ENCODE results near the gene KCNIP1. TPM values are rescaled to one million over a fixed set of nuclear protein-coding genes. Genes with fewer than 3 reads are reported as not detected.
"Not testable (repeated sequence)": the region's sequence is repeated elsewhere in the genome, so short reads cannot be mapped to it uniquely, and the experiment has no call there.

Gene KCNIP1
- total RNA-seq, 1 donor from 2014 or later, result not detected

- no peak for ATAC-seq
These were observed 33.8 kb downstream of the KCNIP1 start for GRCh38 chr5:170537451-170538095.

- no peak for ATAC-seq
These were observed 34.3 kb downstream of the KCNIP1 start for GRCh38 chr5:170538096-170538465.

DNA sequence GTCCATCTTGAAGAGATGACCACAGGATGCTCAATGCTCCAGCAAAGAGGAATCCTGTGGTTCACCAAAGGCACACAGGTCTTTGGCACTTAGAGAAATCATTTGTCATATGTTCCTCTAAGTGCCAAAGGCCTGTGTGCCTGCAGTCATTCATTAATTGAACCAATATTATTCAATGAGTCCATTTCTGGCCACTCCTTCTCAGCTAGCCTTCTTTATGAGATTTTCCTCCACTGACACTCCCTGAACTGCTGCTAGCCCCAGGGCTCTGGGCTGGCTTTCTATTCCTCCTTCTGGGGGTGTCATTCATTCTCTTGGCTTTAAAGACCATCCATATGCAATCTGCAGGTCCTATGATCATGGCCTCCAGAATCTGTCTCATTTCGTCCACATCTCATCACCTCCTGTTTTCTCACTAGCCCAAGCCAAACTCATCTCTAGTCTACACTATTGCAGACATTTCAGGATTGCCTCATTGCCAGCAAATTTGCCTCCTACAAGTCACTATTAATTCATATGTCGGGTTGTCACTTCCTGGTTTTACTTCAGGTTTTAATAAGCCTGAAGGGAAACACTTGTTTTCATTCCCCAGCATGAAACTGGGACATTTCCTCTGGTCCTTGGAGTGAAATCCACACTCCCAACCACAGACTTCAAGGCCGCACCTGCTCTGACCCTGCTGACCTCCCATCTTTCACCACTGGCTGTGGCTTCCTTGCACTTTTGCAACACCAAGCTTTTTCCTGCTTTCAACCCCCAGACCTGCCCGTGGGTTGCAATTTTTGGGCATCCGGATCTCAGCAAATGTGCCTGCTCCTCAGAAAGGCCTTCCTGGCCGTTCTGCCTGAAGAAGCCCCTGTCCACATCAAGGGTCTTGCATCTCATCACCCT is 35.1 kb downstream of the KCNIP1 start:
- no peak for ATAC-seq

DNA sequence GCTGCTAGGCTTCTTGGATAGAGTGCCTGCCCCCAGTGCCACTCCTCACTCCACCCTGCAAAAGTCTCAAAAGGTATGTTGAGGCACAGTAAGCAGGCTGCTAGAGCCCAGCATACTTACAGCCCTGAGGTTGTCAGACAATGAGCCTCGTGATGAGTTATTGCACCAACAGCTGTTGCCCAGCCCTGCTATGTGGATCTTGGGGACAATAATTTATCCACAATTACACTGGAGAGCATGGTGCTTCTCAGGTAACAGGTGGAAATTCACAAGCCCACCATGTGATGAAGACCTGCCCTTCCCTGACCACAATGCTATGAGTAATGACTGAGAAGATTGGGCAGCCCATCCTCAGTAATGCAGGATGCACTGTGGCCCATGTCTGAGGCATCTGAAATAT is 36.5 kb downstream of the KCNIP1 start:
- ATAC-seq, result no peak

GRCh38 chr5:170541146-170541769 is 37.4 kb downstream of the KCNIP1 start:
- no peak for ATAC-seq

- no peak for ATAC-seq
These were observed 39.0 kb downstream of the KCNIP1 start for GRCh38 chr5:170542691-170543293.

GRCh38 chr5:170545313-170545712 is 41.5 kb downstream of the KCNIP1 start:
- ATAC-seq, result no peak

GRCh38 chr5:170545811-170546210 is 42.0 kb downstream of the KCNIP1 start:
- ATAC-seq, result no peak

DNA sequence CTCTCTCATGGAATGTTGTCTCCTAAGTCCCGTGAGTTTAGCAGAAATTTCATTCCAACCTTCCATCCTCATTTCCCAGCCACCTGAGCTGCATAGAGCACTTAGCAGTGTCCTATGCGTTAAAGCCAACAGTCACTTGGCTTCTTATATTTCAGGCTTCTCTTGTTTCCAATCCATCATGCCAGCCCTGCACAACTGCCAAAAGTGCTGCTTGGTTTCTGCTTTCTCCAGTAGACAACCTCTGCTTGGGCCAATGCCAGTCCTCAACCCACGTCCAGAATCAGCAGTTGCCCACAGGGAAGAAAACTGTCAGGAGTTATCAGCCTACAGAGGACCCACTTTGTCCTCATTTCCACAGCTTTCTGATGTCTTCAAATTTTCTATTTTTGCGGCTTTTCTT is 42.5 kb downstream of the KCNIP1 start:
- ATAC-seq, result no peak

DNA sequence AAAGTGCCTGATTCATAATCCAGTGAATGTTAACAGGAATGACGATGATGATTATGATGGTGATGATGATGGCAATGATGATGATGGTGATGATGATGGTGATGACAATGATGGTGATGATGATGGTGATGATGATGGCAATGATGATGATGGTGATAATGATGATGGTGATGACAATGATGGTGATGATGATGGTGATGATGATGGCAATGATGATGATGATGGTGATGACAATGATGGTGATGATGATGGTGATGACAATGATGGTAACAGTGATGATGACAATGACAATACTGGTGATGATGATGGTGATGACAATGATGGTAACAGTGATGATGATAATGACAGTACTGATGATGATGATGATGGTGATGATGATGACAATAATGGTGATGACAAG is 46.6 kb downstream of the KCNIP1 start:
- not testable (repeated sequence) for ATAC-seq

- no peak for ATAC-seq
These were observed 47.3 kb downstream of the KCNIP1 start for GRCh38 chr5:170551076-170551475.

DNA sequence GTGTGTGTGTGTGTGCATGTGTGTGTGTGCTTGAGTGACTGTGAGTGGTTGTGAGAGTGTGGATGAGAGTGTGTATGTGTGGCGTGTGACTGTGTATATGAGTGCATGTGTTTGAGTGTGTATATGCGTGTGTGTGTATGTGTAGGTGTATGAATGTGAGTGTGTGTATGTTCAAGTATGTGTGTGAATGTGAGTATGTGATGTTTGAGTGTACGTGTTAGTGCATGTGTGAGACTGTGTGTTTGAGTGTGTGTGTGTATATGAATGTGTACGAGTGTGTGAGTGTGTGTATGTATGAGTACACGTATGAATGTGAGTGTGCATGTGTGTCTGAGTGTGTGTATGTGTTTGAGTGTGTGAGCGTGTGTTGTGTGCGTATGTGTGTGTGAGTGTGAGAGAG is 47.8 kb downstream of the KCNIP1 start:
- ATAC-seq, result no peak

GRCh38 chr5:170552621-170553115 is 48.8 kb downstream of the KCNIP1 start:
- peak; percentile 35 for ATAC-seq

DNA sequence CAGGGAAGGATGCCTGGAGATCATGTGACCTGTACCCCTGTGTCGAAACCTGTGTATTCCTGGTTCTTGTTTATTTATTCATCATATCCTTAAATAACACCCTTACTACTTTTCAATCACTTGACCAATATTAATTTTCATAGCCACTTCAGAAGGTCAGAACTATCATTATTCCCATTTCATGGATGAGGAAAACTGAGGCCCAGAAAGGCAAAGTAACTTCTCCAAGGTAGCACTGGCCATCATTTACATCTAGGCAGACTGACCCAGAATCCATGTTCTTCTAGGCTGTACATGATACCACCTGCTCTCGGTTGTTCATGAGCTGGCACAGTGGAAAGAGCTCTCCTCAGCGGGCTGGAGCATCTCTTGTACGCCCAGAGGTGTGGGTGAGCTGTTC is 49.4 kb downstream of the KCNIP1 start:
- no peak for ATAC-seq

DNA sequence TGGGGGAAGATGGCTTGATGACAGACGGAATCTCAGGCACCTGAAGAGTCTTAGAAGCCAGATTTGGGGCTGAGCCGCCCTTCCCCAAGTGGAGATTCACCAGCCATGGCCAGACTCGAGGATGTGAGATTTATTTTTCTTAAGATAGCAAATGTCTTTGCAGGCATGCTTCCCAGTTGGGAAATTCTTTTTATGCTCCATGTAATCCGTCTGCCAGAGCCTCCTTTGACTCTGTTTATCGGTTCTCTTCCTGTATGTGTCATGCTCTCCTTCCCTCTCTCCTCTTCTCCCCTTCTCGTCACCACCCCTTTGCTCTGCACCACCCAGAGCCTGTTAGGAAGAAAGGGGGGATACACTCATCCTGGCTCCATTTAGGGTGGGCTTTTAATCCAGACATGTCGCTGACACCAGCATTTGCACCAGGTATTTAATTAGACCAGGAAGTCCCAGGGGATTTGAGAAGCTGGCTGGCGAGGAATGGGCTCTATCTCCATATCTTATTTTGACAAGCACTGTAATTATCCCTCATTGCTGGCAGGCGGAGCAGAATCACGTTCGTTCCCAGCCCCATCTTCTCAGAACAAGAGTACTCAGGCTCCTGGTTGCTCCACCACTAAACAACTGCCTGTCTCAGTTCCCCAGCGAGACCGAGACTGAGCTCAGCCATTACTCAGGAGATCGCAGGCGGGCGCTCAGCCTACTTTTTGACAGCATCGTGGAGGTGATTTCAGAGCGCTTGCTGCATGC is 50.9 kb downstream of the KCNIP1 start:
- no peak for ATAC-seq

DNA sequence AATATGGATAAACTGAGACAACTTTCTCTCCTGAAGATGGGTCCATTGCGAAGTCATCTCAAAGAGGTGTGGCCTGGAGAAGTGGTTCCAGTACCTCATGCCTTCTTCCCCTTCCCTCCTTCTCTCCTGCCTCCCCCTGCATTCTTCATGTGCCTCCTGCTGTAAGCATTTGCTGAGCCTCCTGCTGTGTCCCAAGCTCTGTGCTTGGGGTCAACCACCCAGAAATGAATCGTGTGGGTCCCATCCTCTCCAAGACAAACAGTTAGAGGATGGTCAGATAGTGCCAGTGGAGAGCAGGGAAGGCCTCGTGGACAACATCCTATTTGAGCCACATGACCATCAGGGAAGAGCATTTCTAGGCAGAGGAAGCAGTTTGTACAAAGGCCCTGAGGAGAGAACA is 53.5 kb downstream of the KCNIP1 start:
- ATAC-seq, result no peak

GRCh38 chr5:170559296-170559695 is 55.5 kb downstream of the KCNIP1 start:
- no peak for ATAC-seq

DNA sequence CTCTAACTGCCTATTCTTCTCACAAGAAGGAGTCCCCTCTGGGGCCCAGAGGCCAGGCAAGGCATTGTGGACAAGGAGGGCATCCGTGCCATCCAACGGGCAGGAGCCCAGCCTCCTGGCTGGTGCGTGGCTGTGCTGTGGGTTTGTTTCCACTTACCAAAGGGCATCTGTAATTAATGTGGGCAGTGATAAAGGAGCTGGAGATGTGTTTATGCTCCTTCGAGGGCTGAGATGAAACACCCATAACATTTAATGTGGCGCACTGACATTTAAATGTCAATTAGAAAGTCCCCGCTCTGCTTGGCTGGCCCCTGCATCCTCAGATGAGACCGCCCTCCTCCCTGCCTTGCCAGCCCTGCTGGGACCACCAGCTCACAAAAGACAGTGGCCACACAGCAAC is 57.1 kb downstream of the KCNIP1 start:
- ATAC-seq, result no peak

- no peak for ATAC-seq
These were observed 58.5 kb downstream of the KCNIP1 start for GRCh38 chr5:170562166-170562874.

DNA sequence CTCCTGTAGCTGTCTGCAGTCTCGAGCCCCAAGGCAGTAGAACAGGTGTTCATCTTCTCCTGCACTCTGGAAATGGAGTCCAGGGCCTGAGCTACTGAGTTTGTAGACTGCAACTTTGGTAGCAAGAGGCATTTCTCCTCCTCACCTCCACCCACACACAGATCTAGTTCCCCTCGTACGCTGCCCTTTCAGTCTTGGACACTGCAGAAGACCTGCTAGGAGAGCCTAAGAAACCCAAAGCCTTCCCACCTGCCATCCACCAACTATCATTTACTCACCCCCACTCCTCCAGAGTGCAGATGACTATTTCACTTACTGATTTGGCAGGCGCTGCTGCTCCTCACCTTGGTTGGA is 59.0 kb downstream of the KCNIP1 start:
- ATAC-seq, result no peak

DNA sequence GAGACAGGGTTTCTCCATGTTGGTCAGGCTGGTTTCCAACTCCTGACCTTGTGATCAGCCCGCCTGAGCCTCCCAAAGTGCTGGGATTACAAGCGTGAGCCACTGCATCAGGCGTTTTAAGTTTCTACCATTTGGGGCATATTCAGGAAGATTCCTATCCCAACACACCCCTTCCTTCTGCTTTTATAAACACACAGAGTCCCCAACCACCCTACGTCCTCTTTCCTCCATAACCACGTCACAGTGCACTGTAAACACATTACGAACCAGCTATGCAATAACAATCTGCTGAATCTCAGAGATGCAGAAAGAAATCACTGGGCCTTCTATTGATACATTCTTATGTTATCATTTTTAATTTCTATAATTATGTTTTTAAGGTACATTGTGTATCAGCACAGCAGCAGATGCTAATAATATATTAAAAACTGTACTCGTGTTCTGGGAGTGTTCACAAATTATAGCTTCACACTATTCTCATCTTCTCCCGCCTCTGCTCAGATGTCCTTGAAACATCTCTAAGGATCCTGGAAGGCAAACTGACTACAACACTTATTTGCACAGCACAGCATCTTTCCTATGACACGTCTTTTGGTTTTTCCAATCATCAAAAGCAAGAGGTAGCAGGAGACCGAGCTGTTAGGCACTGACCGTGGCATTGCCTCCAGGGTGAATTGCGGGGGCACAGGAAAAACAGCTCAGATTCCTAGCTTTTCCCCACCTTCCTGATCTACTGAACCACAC is 60.2 kb downstream of the KCNIP1 start:
- no peak for ATAC-seq

Data from esophagus mucosa (tissue), 1 donor.